Naive thymus-derived CD8-positive, alpha-beta T cell (primary cell): ENCODE results near the gene FIGN. TPM values are rescaled to one million over a fixed set of nuclear protein-coding genes. Genes with fewer than 3 reads are reported as not detected.

Source experiments
- ATAC-seq, 2 donors: fragments of 150-1000 bp; cut with Tn5 transposase in 1 of 2; sonication (Bioruptor Pico), chemical (Tn5 transposase) in 1 of 2; 1 replicate in 1 of 2; 2 replicates in 1 of 2; pipeline ENCODE4 v1.10.0; 2021; ENCODE audit warnings: mild to moderate bottlenecking in 2 of 2, moderate library complexity in 2 of 2
- POLR2A ChIA-PET: fragments of 350-600 bp; sonication (Branson Sonifier 250); formaldehyde crosslinking; loops from one replicate; lab custom pipeline; 2021; ENCODE audit warnings: antibody characterized with exemption; lab: Charles Lee
- DNase-seq, 10 donors: peaks; one replicate each; pipeline versions ENCODE4 v3.0.0 to v3.0.0-alpha.2; 2020 to 2022
- H3K27ac Mint-ChIP-seq, 10 donors: one replicate each; pipeline ENCODE4 v1.8.0; 2020 to 2022; ENCODE audit warnings: mild to moderate bottlenecking in 10 of 10, mixed read lengths in 10 of 10, moderate library complexity in 4 of 10, inconsistent platforms in 1 of 10
- H3K27me3 Mint-ChIP-seq, 5 donors: one replicate each; pipeline ENCODE4 v1.8.0; 2021 to 2022; ENCODE audit warnings: mixed read lengths in 5 of 5
- H3K36me3 Mint-ChIP-seq, 3 donors: one replicate each; pipeline ENCODE4 v1.8.0; 2020 to 2022; ENCODE audit warnings: mixed read lengths in 3 of 3, mild to moderate bottlenecking in 2 of 3, inconsistent platforms in 1 of 3
- H3K4me1 Mint-ChIP-seq, 4 donors: one replicate each; pipeline ENCODE4 v1.8.0; 2021 to 2022; ENCODE audit warnings: mixed read lengths in 4 of 4
- H3K4me3 Mint-ChIP-seq, 10 donors: one replicate each; pipeline ENCODE4 v1.8.0; 2020 to 2022; ENCODE audit warnings: mild to moderate bottlenecking in 10 of 10, mixed read lengths in 10 of 10, moderate library complexity in 6 of 10, inconsistent platforms in 1 of 10
- H3K9me3 Mint-ChIP-seq, 9 donors: one replicate each; pipeline ENCODE4 v1.8.0; 2020 to 2022; ENCODE audit warnings: mixed read lengths in 9 of 9, mild to moderate bottlenecking in 3 of 9, inconsistent platforms in 1 of 9, moderate library complexity in 1 of 9
- polyA plus RNA-seq, 3 donors: library from polyadenylated mRNA; unstranded; fragments of 300-500 nt; fragmentation: Illumina TruSeq; gene quantifications; one replicate each; pipeline ENCODE4 v1.2.3, GENCODE V29; 2021
- total RNA-seq, 8 experiments: library from RNA in 2 of 8; stranded (reverse) in 2 of 8; gene quantifications; one replicate each; pipeline ENCODE4 v1.2.3 and lab custom pipeline; 2021 to 2026

Gene FIGN
- total and polyA plus RNA-seq, 5 experiments from 2014 or later, result not detected

DNA sequence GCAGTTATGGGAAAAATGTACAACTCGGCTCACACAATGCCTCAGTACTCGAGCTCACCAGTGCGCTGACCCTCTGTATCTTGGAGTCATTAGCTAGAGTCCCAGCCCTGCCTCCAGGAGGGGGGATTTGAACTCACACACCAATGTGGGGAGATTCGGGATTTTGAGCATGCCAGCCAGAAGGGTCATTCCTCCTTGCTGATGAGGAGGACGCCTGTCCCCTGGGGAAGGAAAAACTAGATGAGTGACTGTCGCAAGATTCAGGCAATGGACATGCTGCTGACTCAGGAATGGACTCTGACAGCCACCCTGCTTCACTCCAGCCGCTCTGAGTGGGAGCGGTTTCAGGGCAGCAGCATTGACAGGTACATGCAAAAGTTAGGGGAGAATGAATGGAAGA is 20.6 kb downstream of the FIGN start:
- no peaks in the 10 kb centered on the region for H3K4me1 Mint-ChIP-seq
- H3K9me3 Mint-ChIP-seq, result peaks cover 0 to 9% (median 3%) of the 10 kb centered on the region in 9 donors
- no peaks in the 10 kb centered on the region for H3K36me3 Mint-ChIP-seq
- POLR2A ChIA-PET, result no interaction called here
- DNase-seq (no peak), ATAC-seq (no peak)
- H3K27me3 Mint-ChIP-seq, result peaks cover 0 to 3% (median 0%) of the 10 kb centered on the region in 5 donors
- H3K4me3 Mint-ChIP-seq, result peak overlapping the region in 1 of 10 donors; percentile 19
- H3K27ac Mint-ChIP-seq, result no peak overlapping the region

DNA sequence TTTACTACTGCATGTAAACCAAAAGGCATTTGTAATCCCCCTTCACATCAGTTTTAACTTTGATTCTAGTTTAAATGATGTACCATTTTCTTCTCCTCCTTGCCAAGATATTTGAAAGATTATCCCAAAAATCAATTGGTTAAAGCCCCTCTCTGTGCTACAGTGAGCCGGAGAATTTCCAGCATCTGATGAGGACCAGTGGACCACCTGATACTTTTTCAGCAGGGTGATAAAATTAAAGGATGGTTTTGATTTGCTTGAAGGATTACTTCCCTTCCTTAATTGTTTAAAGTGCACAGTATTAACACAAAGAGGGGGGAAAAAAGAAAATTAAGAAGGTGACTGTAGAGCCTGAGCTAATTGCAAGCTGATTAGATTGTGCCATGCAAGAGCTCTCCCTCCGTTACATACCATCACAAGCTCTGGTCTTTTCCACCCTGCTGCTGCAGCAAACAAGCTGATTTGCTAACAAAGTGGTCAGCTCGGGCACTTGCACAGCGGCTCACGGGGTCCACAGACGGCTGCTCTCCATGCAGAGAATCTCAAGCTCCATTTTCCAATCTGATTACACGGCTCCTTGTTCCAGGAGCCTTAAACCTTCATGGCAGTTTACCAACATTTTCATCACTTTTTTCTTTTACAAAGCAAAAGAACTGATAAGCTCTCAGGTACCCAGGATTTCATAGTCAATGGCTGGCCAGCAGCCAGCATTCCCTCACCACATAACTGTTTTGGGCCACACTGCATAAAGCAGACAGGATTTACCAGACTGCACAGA is 22.1 kb downstream of the FIGN start:
- ATAC-seq (no peak), DNase-seq (no peak)
- no peak overlapping the region for H3K27ac Mint-ChIP-seq
- peaks cover 0 to 9% (median 2%) of the 10 kb centered on the region in 9 donors for H3K9me3 Mint-ChIP-seq
- H3K4me3 Mint-ChIP-seq, result no peak overlapping the region
- H3K27me3 Mint-ChIP-seq, result peaks cover 0 to 3% (median 0%) of the 10 kb centered on the region in 5 donors
- no peaks in the 10 kb centered on the region for H3K36me3 Mint-ChIP-seq
- no peaks in the 10 kb centered on the region for H3K4me1 Mint-ChIP-seq
- POLR2A ChIA-PET, result no interaction called here

DNA sequence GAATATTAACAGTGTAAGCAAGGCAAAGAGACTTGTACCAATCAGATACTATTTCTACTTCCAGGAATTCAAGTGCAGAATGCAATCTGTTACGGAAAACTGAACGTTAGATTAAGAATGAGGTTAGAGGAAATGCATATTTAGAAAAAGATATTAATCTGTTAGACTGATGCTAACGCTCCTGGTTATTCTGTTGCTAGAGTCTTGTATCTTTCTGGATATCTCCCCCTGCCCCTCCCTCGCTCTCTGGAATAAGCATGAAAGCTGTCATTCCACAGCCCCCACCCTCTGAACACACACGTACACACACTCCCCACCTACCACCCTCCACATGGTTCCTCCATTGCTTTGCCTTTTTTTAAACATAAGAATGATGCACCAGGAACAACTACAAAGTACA is 24.1 kb downstream of the FIGN start:
- DNase-seq (no peak), ATAC-seq (no peak)
- Mint-ChIP-seq H3K9me3 (peaks cover 0 to 9% (median 3%) of the 10 kb centered on the region in 9 donors), H3K27ac (peak overlapping the region in 1 of 10 donors; percentile 59), H3K4me1 (no peaks in the 10 kb centered on the region), H3K36me3 (no peaks in the 10 kb centered on the region), H3K4me3 (no peak overlapping the region), H3K27me3 (peaks cover 0 to 3% (median 0%) of the 10 kb centered on the region in 5 donors)
- POLR2A ChIA-PET, result no interaction called here

DNA sequence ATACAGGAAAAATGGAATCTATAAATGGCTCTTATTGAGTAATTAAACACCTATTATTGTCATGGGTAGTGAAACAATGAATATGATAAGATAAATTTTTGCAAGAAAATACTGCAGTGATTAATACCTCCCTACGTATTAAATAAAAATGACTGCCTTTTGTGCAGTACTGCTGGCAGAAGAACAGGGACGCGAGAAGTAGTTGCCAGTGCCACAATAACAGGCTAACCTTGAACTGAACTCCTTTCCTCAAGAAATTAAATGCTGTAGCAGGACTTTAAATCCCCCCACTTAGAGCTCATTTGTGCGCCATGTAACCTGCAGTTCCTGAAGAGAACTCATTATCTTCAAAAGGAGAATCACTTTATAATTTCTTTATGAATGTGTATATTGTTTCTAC is 24.6 kb downstream of the FIGN start:
- ATAC-seq (no peak), DNase-seq (no peak)
- H3K27me3 Mint-ChIP-seq, result peaks cover 0 to 3% (median 0%) of the 10 kb centered on the region in 5 donors
- no peak overlapping the region for H3K27ac Mint-ChIP-seq
- H3K4me3 Mint-ChIP-seq, result no peak overlapping the region
- H3K36me3 Mint-ChIP-seq, result no peaks in the 10 kb centered on the region
- H3K9me3 Mint-ChIP-seq, result peaks cover 0 to 9% (median 3%) of the 10 kb centered on the region in 9 donors
- H3K4me1 Mint-ChIP-seq, result no peaks in the 10 kb centered on the region
- POLR2A ChIA-PET, result no interaction called here

DNA sequence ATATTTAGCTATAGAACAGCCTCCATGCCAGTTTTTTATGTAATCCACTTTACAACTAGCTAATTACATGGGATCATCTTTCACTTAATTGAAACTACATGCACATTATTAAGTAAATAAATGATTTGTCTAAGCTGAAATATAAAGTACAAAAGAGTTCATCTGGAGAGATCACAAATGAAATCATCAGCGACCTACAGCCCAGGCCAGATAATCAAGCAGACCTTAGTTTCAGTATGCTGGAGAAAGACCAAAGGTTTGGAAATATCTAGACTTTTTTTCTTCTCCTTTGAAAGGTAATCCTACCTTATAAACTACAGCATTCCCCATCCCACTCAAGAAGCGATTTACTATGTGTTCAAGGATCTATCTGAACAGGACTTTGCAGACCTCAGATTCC is 26.5 kb downstream of the FIGN start:
- POLR2A ChIA-PET, result no interaction called here
- no peak for ATAC-seq
- Mint-ChIP-seq H3K9me3 (peaks cover 0 to 9% (median 0%) of the 10 kb centered on the region in 9 donors), H3K4me1 (no peaks in the 10 kb centered on the region), H3K27ac (no peak overlapping the region), H3K36me3 (no peaks in the 10 kb centered on the region), H3K27me3 (peaks cover 0 to 3% (median 0%) of the 10 kb centered on the region in 5 donors), H3K4me3 (no peak overlapping the region)
- no peak for DNase-seq

DNA sequence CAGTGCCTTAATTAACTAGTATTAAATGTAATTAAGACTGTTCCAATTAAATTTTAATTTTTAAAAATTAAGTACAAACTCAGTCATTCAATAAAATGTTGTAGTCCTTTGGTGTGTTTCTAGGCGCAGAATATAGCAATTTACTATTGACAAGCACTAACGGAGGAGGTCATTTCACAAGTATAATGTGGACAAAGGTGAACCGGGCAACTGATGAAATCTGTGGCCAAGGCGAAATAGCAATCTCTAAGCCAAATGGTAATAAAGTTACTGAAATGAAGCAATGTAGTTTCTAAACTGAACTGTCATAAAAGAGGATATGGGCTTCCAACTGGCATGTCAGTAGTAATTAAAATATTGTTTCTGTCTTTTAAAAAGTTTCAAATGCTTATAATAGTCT is 27.5 kb downstream of the FIGN start:
- H3K27me3 Mint-ChIP-seq, result peaks cover 0 to 3% (median 0%) of the 10 kb centered on the region in 5 donors
- H3K4me1 Mint-ChIP-seq, result no peaks in the 10 kb centered on the region
- DNase-seq, result no peak
- H3K27ac Mint-ChIP-seq, result no peak overlapping the region
- POLR2A ChIA-PET, result no interaction called here
- no peak for ATAC-seq
- H3K36me3 Mint-ChIP-seq, result no peaks in the 10 kb centered on the region
- H3K4me3 Mint-ChIP-seq, result no peak overlapping the region
- H3K9me3 Mint-ChIP-seq, result peaks cover 0 to 9% (median 0%) of the 10 kb centered on the region in 9 donors

DNA sequence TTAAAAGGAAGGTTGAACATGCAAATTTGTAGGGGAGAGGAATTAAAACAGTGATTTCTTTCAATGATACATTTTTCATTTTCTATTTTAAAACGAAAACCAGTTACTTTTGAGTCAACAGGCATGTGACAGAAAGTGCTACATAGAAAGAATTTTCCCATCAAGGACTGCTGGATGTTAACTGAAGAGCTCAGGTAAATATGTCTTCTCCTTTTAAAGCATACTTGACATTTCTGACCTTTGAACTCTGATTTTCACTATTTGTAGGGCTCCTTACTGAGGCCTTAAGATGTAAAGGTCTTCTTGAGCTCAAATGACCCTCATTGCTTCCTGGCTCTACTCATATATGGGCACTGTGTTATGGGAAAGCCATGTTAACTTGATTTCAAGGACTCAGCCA is 32.4 kb downstream of the FIGN start:
- POLR2A ChIA-PET, result no interaction called here
- DNase-seq (no peak), ATAC-seq (no peak)
- no peaks in the 10 kb centered on the region for H3K4me1 Mint-ChIP-seq
- H3K4me3 Mint-ChIP-seq, result no peak overlapping the region
- no peak overlapping the region for H3K27ac Mint-ChIP-seq
- H3K27me3 Mint-ChIP-seq, result peaks cover 0 to 5% (median 1%) of the 10 kb centered on the region in 5 donors
- H3K9me3 Mint-ChIP-seq, result peaks cover 0 to 9% (median 1%) of the 10 kb centered on the region in 9 donors
- no peaks in the 10 kb centered on the region for H3K36me3 Mint-ChIP-seq

DNA sequence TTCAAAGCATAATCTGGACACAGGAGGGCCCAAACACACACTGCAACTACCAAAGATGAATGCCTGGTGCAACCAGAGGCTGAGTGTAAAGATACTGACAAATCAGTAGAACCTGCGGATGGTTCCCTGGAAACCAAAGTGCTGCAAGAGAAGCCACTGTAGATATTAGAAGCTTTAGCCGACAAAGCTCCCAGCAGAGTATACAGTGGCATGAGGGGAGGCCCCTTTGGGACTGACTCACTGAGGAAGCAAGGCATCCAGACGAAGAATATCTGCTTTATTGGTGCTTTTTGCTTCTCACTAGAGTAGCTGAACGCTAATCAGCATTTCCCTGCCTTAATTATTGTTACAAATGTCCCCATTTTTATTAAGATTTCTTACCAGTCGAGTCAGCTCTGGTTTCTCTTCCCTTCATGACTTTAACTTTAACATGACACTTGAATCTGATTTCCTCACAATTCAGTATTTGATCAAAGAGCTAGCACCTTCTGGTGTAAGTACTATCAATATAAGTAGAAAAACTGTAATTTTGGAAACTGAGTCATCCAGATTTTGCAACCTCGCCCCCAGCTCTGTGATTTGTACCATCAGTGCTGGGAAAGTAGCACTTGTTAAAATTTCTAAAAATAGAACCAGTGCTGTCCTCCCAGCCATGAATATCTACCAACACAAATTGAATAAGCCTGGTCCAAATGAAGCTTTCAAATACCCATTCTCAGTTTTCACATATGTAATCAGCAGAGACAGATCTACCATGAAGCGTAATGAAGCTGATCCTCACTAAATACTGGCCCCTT is 34.2 kb downstream of the FIGN start:
- H3K9me3 Mint-ChIP-seq, result peaks cover 0 to 9% (median 2%) of the 10 kb centered on the region in 9 donors
- DNase-seq (no peak), ATAC-seq (no peak)
- peaks cover 0 to 5% (median 1%) of the 10 kb centered on the region in 5 donors for H3K27me3 Mint-ChIP-seq
- H3K36me3 Mint-ChIP-seq, result no peaks in the 10 kb centered on the region
- no peak overlapping the region for H3K4me3 Mint-ChIP-seq
- POLR2A ChIA-PET, result no interaction called here
- no peaks in the 10 kb centered on the region for H3K4me1 Mint-ChIP-seq
- H3K27ac Mint-ChIP-seq, result no peak overlapping the region

DNA sequence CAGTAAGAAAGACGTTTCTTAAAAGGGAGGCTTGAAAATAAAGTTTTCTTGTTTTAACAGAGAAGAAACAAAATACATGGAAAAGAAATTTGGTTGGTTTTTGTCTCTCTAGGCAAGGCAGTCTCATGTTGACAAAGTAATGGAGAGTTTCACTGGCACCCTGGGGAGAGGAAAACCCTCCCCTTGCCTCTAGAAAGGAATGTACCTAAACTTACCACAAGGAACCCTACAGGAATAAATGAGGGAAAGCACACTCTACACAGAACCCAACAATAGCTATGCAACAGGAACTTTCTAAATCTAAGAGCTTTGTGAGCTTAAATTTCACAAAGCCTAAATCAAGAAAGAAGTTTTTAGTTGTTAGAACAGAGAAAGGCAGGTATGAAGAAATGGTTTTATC is 37.0 kb downstream of the FIGN start:
- POLR2A ChIA-PET, result no interaction called here
- Mint-ChIP-seq H3K4me3 (no peak overlapping the region), H3K36me3 (no peaks in the 10 kb centered on the region), H3K27me3 (peaks cover 0 to 12% (median 1%) of the 10 kb centered on the region in 5 donors), H3K27ac (no peak overlapping the region), H3K4me1 (no peaks in the 10 kb centered on the region), H3K9me3 (peaks cover 0 to 22% (median 2%) of the 10 kb centered on the region in 9 donors)
- DNase-seq (no peak), ATAC-seq (no peak)

DNA sequence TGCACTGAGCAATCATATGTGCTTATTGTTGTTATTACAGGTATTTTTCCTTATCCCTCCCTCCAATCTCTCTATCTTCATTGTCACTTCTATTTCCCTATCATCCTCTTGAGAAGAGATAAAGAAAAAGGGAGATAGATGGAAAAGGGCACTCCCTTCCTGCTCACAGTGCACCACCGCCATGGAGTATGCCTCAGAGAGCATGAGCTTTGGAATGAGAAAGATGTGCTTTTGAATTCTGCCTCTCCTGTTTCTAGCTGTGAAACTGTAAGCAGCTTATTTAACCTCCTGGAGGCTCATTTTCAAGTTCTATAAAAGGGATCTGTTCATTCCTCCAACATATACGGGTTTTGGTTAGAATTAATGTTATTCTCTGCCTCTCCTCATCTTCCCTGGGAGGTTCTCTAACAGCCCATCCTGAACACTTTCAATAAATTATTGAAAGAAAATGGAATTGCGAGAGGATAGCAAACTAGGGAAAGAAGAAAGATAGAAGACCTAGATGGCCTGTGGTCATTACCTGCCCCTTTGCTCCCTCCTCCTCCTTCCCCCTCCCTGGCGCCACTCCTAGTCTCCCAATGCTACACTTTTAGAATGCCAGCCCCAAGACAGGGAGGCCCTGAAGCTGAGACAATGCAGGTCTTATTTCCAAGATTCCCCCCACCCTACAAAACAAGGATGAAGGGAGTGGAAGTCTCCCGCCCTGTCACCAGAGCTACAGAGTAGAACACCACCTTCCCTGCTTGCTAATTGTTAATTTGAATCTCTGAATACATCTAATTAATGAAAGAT is 37.8 kb downstream of the FIGN start:
- ATAC-seq, result no peak
- Mint-ChIP-seq H3K9me3 (peaks cover 0 to 22% (median 2%) of the 10 kb centered on the region in 9 donors), H3K36me3 (no peaks in the 10 kb centered on the region)

DNA sequence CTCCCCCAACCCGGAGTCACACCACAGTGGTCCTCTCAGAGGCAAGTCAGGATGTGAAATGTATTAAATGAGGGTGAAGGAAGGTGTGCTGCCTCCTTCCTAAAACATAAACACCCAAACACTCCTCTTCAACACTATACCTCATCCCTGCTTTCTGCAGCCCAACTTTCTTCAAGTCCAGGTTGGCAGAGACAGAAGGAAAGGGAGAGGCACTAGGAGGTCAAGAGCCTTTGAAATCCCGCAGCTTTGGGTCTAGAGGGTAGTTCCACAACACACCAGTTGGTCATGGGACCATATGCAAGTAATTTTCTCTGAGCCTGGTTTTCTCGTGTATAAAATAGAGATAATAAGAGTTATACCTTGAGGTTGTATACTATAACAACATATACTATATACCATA is 38.4 kb downstream of the FIGN start:
- H3K36me3 Mint-ChIP-seq, result no peaks in the 10 kb centered on the region
- peaks cover 0 to 22% (median 2%) of the 10 kb centered on the region in 9 donors for H3K9me3 Mint-ChIP-seq
- H3K4me1 Mint-ChIP-seq, result no peaks in the 10 kb centered on the region
- DNase-seq (no peak), ATAC-seq (no peak)
- POLR2A ChIA-PET, result no interaction called here
- H3K27me3 Mint-ChIP-seq, result peaks cover 0 to 12% (median 1%) of the 10 kb centered on the region in 5 donors
- H3K4me3 Mint-ChIP-seq, result no peak overlapping the region
- H3K27ac Mint-ChIP-seq, result no peak overlapping the region

More for the DNA sequence above, 37.8 kb downstream of the FIGN start:
- POLR2A ChIA-PET, result no interaction called here
- H3K27me3 Mint-ChIP-seq, result peaks cover 0 to 12% (median 1%) of the 10 kb centered on the region in 5 donors
- H3K4me1 Mint-ChIP-seq, result no peaks in the 10 kb centered on the region
- DNase-seq, result no peak
- no peak overlapping the region for H3K27ac Mint-ChIP-seq
- no peak overlapping the region for H3K4me3 Mint-ChIP-seq

DNA sequence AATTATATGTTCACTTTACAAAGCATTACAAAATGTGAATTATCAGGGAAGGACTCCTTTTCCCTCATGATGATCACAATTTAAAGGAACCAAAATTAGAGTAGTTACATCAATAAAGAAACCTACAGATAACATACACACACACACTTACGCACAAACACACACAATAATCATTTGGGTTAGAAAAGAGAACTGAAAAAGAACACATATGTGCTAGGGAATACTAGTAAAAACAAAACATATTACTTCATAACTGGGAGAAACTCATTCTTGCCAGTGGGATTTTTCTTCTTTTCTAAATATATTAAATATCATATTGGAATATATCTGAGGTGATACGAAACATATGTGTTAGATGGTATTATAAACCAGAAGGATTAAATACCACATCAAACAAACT is 42.3 kb downstream of the FIGN start:
- peaks cover 0 to 17% (median 2%) of the 10 kb centered on the region in 9 donors for H3K9me3 Mint-ChIP-seq
- H3K27me3 Mint-ChIP-seq, result peaks cover 0 to 7% (median 0%) of the 10 kb centered on the region in 5 donors
- POLR2A ChIA-PET, result no interaction called here
- ATAC-seq (no peak), DNase-seq (no peak)
- no peak overlapping the region for H3K4me3 Mint-ChIP-seq
- no peak overlapping the region for H3K27ac Mint-ChIP-seq
- H3K4me1 Mint-ChIP-seq, result no peaks in the 10 kb centered on the region
- no peaks in the 10 kb centered on the region for H3K36me3 Mint-ChIP-seq
